ENCODE measurements around the gene TEX261.
A peak's percentile ranks its signal among the peaks of the same experiment; 100 is the strongest.

The TEX261 gene

GRCh38 chr2:70966681-70967080 is 28.0 kb downstream of the TEX261 start:
- TF ChIP-seq CTCF (conservative IDR thresholded peaks at IDR 0.05; ENCODE audit: control insufficient read depth, insufficient read depth, low read depth, low read length) = no peak
- no peak for DNase-seq (ENCODE audit: low read depth)
- no peak overlapping the region for H3K4me3 ChIP-seq (ENCODE audit: control insufficient read depth, low read depth, low read length)

GRCh38 chr2:70965506-70965905 is 29.2 kb downstream of the TEX261 start:
- DNase-seq (ENCODE audit: low read depth) = no peak
- H3K4me3 ChIP-seq (ENCODE audit: control insufficient read depth, low read depth, low read length) = peak overlapping the region; percentile 46
- no peak for TF ChIP-seq CTCF (conservative IDR thresholded peaks at IDR 0.05; ENCODE audit: control insufficient read depth, insufficient read depth, low read depth, low read length)

- DNase-seq (ENCODE audit: low read depth) = peak; percentile 61
- peak; percentile 58 for TF ChIP-seq CTCF (conservative IDR thresholded peaks at IDR 0.05; ENCODE audit: control insufficient read depth, insufficient read depth, low read depth, low read length)
- peak overlapping the region; percentile 46 for H3K4me3 ChIP-seq (ENCODE audit: control insufficient read depth, low read depth, low read length)
Measured at GRCh38 chr2:70964596-70965386, 29.9 kb downstream of the TEX261 start.

- no peak for DNase-seq (ENCODE audit: low read depth)
- TF ChIP-seq CTCF (conservative IDR thresholded peaks at IDR 0.05; ENCODE audit: control insufficient read depth, insufficient read depth, low read depth, low read length) = no peak
- no peak overlapping the region for H3K4me3 ChIP-seq (ENCODE audit: control insufficient read depth, low read depth, low read length)
Measured at GRCh38 chr2:70964133-70964532, 30.5 kb downstream of the TEX261 start.

- no peak overlapping the region for H3K4me3 ChIP-seq (ENCODE audit: control insufficient read depth, low read depth, low read length)
- no peak for DNase-seq (ENCODE audit: low read depth)
Measured at GRCh38 chr2:70962885-70963878, 31.5 kb downstream of the TEX261 start.

More at GRCh38 chr2:70962885-70963878, 31.5 kb downstream of the TEX261 start:
- no peak for TF ChIP-seq CTCF (conservative IDR thresholded peaks at IDR 0.05; ENCODE audit: control insufficient read depth, insufficient read depth, low read depth, low read length)
